COLO668 (cell line): ENCODE results near the gene THTPA.

ENCODE experiments used
- DNase-seq: peaks from one replicate; lab custom pipeline; 2025; ENCODE audit not compliant: unreplicated experiment; lab: John Stamatoyannopoulos, UW

Gene THTPA

DNA sequence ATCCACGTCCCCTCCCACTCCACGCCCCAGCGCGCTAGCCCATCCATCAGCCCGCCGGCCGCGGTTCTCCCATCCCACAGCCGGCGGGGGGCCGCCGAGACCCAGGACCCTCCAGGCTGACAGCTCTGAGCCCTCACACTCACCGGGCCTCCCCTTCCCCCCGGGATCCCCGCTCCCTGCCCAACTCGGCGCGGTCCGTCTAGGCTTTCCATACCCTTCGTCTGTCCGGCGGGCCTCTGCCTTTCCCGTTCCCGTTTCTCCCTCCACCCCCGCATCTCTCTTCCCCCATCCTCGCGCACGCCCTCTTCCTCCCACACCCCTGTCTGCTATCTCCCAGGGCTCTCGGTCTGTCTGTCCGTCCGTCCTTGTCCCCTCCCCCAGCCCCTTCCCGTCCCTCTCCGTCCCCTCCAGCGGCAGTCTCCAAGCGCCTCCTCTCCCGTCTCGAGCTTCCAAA, 5.2 kb upstream of the THTPA start:
- DNase-seq: peak; percentile 56

DNA sequence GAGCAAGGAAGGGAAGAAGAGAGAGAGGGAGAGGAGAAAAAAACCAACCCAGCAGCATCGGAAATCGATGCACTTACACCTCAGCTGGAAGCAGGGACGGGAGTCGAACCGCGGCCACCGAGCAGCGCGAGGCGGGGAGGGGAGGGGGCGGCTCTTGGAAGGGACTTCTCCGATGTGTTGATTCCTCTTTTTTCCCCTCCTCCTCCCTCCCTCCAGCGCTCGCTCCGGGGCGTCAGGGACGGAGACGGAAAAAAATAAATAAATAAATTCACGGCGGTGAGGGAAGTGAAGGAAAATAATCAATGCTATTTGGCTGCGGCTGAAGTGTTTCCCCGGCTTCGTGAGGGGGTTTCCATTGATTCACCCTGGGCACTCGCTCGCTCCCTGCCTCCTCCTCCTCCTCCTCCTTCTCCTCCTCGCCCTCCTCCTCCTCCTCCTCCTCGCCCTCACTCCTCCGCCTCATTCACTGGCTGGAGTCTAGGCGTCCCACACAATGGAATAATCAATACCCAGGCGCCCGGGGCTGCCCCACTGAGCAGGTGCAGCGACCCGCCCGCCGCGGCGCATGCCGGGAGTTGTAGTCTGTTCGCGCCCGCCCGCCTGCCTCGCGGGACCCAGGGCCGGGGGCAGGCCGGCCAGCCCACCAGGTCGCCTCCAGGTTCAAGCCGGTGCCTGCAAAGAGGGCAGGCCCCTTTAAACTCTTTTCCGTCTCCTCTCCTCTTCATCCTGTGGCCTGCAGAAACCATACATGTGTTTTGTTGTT, 4.6 kb upstream of the THTPA start, which contains the start of gene ZFHX2:
Gene ZFHX2 (minus strand): TSS at position 500 of the 763 bp plus-strand sequence. CDS start 16,440 bp downstream, outside the sequence.
- DNase-seq: peak; percentile 94

DNA sequence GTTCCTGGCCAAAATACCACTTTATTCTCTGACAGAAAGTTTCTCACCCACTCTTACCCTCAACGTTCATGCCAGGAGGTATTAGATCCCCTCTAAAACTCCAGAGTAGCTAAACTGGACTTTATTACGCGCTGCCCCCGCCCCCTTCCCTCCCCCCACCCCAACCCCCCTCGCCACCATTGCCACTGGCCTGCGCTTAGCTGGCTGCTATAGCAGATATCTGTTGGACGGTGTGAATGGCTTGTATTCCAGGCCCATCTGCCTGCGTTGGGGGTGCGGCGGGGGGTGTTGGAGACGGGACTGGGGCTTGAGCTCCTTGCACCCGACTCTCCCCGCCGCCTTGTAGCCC, 564 bp upstream of the THTPA start:
- no peak for DNase-seq

DNA sequence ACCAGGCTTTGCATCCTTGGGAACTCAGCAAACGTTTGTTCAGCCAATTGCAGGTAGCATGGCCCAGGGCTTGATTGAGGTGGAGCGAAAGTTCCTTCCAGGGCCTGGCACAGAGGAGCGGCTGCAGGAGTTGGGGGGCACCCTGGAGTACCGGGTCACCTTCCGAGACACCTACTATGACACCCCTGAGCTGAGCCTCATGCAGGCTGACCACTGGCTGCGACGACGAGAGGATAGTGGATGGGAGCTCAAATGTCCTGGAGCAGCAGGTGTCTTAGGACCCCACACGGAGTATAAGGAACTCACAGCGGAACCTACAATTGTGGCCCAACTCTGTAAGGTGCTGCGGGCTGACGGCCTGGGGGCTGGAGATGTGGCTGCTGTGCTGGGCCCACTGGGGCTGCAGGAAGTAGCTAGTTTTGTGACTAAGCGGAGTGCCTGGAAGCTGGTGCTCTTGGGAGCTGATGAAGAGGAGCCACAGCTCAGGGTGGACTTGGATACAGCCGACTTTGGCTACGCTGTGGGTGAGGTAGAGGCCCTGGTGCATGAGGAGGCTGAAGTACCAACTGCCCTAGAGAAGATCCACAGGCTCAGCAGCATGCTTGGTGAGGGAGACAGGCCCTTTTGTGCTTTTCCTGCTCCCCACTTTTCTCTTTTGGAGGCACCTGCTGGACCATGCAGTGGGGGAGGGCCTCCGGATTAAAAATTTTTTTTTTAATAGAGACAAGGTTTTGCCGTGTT, 799 bp downstream of the THTPA start:
- peak; percentile 27 for DNase-seq

DNA sequence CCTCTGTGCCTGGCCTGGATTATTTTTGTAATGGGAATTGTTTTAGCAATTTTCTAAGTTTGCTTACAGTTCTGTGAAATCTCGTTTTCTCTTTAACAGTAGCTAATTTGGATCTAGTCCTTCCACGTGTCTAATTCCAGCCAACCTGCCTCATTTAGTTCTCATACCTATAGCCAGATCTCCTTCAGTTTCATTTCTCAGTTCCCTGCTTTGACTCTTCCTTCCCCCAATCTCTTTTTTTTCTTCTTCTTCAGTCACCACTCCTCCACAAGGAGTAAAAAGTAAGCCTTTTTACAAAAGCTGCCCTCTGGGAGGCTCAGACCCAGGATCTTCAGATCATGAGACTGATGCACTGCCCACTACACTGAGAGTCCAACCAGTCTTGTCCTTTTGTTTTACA, 1.4 kb downstream of the THTPA start:
- no peak for DNase-seq

DNA sequence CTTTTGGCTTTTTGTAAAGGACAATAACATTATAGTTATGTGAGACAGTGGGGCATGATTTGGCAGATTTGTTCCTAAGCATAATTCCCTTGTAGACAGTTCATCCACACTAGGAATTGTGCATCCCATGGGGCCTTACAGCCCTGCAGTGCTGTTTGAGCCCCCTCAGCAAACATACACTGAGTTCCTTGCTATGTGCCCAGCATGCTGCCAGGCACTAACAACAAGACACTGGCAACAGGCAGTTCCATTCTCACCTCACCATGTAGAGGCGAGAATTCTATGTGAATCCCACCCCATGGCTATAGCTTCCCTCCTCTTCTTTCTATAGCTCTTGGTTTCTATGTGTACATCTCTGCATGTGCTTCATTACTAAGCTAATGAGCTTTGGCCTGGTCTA, 1.9 kb downstream of the THTPA start:
- no peak for DNase-seq

DNA sequence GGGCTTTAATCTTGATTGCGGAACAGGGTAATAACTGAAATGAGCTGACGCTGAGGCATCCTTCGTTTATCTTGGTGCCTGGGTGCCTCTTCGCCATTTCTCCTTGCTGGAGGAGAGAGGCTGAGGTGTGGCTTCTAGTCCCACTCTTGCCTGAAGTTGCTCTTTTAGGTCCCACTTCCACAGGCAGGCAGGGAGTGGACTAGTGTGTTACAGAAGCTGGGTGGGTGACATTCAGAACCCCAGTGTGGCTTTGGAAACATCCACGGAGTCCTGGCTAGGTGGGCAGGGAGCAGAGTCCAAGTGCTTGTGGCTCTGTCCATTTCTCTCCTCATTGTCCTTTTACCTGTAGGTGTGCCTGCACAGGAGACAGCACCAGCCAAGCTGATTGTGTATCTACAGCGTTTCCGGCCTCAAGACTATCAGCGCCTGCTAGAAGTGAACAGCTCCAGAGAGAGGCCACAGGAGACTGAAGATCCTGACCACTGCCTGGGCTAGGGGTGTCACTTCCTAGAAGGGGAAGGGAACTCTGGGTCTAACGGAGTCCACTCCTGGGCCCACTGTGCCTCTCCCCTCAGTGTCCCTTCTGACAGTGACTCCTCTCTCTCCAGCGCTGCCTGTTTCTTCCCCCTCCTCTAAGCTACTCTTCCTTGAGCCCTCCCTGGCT, 2.4 kb downstream of the THTPA start:
- no peak for DNase-seq

DNA sequence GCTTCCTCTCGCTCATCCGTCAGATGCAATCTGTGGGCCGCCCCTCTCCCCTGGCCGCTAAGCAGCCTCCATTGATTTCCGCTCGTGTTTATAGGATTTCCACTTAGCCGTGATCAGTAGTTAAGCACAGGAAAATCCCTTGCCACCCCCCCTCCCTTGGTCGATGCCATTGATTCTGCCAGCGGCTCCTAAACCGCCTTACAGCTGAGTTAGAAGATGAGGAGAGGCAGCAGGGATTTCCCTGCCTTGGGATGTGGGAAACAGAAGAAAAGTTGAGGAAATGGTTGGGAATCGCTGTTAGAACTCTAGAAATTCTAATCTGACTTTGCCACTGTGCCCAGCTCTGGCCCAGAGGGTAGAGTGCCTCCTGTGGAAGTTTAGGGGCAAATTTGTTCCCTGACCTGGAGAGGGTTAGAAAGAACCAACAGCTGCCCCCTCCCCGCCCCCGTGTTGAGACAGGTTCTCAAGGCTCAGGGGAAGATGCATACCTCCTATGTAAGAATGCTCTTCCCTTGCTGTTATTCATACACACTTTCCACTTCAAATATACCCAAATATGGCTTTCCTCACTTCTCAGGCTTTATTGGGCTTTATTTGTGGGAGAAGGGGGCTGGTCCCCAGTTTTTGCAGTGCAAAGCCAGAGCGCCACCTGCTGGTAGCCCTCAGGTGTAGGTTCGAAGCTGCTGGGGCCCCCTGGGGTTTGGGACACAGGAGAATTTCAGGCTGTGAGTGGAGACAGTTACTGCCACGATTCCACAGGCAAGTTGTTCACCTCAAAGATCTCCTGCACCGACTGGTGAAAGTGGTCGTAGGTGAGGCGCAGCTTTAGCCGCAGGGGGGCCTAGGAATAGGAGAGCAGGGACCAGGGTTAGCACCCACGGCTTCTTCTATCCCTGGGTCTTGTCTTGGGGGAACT, 3.2 kb downstream of the THTPA start:
- peak; percentile 78 for DNase-seq

DNA sequence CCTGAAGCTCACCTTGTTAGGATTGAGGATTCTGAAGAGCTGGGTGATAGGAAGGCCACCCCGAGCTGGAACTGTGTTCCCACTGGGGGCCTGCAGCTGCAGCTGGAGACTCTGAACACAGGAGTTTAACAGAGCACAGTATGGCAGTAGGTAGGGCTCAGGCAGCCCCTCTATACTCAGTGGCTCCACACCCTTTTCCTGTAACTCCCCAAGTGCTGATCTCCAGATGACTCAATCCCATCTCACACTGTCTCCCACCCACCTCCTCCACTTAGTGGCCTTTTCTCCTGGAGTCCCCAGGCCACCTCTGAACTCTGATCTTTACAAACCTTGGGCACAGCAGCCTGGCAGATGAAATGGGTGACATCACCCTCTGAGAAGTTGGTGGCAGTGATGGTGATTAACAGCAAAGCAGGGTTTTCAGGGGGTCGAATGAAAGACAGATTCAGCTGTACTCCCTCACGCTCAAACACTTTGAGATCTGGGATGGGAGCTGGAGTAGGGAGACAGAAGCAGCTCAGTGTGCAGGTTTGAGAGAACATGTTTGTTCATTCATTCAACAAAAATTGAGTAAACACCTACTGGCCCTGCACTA, 4.0 kb downstream of the THTPA start:
- DNase-seq: no peak

DNA sequence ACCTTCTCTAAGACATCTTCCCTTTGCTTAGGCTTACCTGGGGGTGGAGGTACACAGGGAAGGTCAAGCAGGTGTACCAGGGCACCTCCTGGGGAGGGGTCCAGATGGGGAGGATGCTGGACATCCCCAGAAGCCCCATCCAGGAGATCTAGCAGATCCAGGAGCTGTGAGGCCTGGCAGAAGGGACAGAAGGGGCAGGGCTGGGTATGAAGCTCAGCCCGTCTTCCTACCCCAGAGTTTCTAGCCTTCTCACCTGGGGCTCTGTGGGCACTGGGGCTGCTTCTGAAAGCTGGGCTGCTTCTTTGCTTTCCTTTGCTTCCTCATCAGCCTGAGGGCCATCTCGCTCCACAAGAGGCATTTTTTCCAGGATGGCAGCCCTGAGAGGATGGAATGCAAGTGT, 5.2 kb downstream of the THTPA start:
- DNase-seq: no peak

DNA sequence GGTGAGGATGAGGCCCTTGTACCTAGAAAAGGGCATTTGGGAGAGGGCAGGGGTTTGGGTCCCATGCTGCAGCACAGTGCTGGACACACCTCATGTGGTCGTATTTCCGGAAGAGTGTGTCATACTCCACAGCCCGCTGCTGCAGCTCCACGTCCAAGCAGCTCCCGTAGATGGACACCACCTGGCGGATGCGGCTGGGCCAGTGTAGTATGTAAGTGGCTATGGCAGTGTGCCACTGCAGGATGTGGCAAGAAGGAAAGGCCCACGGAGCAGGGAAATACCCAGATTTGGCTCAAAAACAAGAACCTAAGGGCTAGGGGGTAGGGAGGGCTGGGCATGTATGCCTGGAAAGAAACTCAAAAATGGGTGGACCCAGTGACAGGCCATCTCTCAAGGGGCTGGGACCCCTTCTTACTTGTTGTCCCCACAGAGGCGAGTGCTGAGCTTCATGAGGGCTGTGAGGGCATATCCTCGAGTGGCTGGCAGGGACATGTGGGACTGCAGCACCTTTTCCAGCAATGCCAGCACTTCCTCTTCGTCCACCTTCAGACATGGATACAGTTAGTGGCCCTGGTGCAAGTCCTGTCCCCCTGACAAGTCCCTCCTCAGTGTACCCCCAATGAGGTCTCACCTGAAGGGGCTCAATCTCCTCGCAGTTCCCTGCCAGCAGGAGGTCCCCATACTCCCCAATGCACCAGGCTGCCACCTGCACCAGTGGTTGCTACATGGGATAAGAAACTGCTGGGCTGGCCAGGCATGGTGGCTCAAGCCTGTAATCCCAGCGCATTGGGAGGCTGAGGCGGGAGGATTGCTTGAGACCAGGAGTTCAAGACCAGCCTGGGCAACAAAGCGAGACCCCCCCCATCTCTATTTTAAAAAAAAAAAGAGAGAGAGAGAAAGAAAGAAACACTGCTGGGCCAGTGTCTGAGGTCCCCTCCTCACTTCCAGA, 6.1 kb downstream of the THTPA start:
- DNase-seq: no peak

DNA sequence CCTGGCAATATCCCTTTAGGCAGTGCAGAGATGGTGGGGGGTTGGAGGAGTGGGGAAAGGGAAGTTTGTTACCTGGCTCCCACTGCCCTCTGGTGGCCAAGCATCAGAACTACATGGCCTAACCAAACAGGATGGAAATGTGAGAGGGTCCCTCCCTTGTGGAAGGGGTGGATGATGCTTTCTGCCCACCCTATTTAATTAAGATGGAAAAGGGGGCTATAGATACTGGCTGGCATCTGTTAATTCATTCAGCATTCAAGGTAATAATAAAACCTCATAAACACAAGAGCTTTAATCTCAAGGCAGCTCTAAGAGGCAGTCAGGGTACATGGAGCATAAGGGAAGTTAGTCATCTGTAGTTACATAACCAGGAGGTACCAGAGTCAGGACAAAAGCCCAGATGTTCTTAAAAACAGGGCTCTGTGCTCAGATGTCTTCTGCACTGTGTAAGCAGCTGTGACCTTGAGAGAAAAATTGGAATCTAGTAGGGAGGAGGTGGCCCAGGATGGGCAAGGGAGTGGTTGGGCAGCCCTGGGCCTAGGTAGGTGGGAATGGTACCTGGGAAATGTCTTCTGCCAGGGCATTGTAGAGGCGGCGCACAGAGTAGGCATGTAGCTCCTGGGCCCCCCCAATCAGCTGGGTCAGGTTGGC, 6.9 kb downstream of the THTPA start:
- DNase-seq: peak; percentile 61

DNA sequence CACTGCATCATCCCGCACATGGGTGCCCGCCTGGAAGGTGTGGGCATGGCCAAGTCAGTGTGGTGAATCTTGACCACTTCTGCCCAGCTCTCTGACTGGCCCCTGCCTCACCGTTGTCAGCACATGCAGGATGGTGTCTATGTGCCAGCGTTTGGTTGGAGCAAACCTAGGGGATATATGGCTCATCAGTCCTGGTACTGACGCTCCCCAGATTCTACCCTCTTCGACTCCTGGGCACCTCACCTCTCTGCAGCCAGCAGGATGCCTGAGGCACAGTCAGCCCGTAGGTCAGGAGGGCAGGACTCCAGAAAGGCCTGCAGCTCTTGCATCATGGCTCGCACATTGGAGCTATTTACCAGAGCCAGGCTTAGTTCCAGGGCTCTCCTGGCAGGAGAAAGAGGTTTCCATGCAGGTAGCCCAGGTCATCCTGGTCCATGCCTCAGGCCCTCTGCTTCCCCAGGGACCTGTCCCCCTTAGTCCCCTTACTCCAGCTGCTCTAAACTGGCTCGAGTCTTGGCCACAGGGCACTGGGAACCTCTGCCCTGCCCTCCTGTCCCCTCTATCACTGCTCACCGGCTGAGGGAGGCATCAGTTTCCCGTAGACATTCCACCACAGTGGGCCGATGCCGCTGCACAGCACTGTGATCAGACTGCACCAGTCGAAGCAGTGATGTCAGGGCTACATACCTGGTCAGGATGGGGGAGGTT, 7.6 kb downstream of the THTPA start:
- no peak for DNase-seq

DNA sequence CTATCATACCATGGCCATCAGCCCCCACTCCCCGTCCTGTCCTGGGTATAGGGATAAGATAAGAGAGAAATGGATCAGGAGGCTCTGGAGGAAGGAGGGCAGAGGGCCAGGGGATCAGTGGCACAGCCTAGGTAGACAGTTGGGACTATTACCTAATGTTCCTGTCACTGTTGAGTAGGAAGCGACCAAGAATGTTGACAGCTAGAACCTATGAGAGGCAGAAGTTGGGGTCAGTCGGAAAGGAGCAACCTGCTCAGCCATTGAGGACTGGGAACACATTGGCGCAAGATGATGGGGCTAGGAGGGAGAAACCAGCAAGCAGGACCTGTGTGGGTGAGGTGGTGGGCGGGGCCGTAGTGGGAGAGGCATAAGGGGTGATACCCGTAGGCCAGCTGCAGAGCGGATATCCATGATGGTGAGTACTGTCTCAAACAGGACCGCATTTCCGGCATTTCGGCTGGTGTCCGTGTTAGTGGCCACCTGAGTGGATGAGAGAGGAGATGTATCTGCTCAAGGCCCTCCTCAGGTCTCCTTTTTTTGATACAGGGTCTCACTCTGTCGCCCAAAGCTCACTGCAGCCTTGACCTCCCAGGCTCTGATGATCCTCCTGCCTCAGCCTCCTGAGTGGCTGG, 8.2 kb downstream of the THTPA start:
- DNase-seq: no peak

DNA sequence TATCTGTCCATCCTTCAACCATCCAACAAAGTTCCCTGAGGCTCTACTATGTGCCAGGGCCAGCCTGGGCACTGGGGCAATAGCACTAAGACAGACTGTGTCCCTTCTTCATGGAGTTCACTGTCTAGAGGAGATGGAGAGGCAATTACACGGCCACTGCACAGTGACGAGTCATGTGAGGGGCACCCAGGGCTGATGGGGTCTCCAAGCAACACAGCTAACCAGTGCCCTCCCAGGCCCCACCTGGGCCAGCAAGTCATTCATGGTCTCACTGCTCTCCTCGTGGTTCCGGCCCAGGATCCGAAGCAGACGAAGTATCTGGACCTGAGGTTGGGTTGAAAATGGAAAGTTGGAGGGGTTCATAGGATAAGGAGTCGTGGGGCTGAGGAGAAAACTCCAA, 8.8 kb downstream of the THTPA start:
- DNase-seq: no peak

DNA sequence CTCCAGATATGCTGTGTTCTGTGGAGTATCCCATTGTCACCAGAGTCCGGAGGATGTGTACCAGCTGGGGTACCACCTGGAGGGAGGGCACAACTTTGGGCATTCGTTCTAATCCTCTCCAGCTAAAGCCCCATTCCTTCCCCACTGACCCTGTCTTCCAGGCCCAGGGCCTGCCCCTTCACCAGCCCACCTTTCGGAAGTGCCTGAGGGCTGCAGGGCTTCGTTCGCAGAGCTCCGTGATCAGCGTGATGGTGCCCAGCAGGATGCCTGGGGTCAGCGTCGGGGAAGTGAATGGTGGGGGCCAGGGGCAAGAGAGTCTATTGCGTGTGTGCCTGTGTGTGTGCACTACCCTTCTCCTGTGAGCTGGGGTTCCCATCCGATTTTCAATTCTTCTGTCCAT, 9.6 kb downstream of the THTPA start:
- no peak for DNase-seq

DNA sequence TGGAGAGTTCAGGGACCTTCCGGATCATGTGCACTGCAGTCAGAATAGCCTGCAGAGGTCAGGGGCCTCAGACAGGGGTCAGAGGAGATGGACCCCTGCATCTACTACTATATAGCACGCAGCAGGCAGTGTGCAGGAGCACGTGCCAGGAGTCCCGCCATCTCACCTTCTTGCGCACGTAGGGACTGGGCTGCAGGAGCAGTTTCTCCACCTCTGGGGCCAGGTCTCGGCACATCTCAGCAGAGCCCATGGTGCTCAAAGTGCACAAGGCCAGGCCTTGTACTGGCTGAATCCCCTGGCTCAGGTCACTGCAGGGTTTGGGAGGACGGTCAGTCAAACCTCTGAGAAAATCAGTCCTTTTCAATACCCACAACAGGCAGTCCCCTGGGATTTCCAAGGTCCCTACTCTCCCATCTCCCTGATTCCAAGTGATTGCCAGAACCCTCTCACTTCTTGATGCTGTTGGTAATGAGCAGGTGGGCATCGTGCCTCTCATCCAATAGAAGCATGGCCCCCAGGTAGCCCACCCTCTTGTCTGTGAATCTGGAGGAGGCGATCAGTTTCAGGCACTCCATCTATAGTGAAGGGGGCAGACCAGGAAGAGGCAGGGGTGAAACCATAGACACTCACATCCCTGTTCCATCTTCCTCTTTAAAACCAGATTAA, 10.2 kb downstream of the THTPA start:
- DNase-seq: no peak
